HG03354 (cell line): Measurements from ENCODE around the gene MRPS11.
"Not testable (repeated sequence)": the region's sequence is repeated elsewhere in the genome, so short reads cannot be mapped to it uniquely, and the experiment has no call there.

Experiments used
- ATAC-seq: cut with Tn5 transposase; IDR thresholded peaks from one replicate; pipeline ENCODE4 v1.9.1; 2021; ENCODE audit warnings: mild to moderate bottlenecking; ENCODE audit not compliant: unreplicated experiment, poor library complexity, severe bottlenecking

MRPS11 gene

DNA sequence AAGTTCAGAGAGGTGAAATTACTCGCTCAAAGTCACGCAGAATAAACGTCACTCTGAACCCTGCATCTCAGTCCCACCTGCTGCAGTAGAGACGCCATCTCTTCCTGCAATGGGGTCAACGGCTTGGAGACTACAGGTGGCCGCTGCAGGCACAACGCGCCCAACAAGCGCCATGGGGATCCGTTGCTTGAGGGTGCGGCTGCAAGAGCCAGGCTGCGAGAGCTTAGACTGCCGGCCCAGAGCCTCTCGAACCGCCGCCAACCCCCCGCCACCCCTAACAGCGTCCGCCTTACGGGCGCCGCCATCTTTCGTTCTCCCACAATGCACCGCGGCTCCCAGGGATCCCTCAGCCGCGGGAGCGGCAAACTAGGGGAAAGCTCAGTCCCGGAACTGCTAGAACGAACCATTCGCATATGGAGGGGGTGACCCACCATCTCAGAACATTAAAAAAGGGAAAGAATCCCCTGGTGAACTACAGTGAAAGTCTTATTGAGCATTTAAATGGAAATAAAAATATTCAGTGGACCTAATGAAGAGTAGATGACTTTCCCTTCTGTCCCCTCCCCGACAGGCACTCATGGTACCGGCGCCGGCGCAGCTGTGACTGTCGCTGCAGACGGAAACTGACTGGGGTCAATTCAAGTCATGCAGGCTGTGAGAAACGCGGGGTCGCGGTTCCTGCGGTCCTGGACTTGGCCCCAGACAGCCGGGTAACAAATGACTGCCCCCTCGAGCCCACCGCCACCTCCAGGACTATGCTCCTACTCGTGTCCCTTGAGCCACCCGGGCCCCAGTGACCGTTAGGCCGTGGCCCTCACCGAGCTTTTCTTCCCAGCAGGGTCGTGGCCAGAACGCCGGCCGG lies at the start of gene MRPS11, which contains the start of gene MRPL46:
Gene MRPS11 (plus strand): TSS at position 636 of the 862 bp plus-strand sequence. CDS start 10 bp downstream, at position 646.
Gene MRPL46 (minus strand): TSS at position 316 of the 862 bp plus-strand sequence. CDS start 11 bp downstream, at position 305.
- peak; percentile 91 for ATAC-seq

DNA sequence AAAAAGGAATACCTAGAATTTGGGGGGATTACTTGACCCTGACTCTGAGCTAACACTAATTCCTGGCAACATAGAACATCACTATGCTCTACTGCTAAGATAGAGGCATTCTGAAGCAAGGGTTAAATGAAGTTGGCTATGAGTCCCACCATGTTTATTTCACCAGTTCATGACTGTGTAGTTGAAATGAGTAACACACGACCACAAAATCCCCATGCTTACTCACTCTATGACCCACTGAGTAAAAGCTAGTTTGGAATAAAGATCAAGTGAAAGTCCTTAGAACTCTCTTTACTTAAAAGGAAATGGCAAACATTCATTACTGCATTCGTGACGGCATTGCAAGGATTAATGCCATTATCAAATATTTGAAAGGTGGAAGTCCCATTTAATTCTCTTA lies 47.7 kb upstream of the MRPS11 start:
- ATAC-seq: no peak

DNA sequence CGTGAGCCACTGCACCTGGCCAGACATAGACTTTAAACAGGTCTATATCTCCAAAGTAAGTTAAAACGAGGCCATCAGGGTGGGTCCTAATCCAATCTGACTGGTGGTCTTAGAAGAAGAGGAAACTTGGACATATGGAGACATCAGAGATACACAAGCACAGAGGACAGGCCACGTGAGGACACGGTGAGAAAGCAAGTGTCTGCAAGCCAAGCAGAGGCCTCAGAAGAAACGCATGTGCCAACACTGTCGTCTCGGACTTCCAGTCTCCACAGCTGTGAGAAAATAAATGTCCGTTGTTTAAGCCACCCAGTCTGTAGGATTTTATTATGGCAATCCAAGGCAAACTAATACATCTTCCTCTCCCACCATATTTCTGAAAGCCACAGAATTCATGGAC lies 44.2 kb upstream of the MRPS11 start:
- ATAC-seq: no peak

DNA sequence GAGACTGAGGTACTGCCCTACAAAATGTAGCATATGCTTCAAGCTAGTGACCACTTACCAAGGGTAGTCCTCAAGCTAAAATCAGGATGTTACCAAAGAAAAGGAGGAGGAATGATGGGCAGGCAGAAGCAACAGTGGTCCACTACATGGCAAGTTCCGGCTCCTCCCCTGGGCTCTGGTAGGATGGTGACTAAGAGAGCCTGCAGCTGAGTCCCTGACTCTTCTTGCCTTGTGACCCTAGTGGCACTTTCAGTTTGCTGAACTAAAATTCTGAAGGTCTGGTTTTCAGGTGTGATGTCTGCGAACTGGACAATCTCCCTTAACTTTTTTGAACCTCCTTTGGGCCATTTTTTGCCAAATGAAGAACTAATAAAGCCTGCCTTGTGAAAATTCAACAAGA lies 41.2 kb upstream of the MRPS11 start:
- ATAC-seq: no peak

DNA sequence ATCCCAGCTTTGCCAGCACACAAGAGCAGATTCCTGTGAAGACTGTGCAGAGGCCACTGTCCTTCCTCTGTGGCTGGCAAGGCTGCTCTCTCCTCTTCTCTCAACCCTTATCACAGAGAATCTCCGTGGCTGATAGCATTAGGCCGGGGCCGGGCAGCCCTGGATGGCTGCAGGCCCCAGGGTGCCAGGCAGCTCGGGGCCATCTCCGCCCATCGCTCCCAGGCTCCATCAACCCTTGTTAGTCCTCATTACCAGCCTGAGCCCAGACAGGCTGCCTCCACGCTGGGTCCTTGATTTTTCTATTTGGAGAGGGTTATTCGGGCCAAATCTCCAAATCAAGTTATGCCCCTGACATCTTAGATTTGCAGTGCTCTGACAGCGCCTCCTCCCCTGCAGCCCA lies 39.5 kb upstream of the MRPS11 start:
- ATAC-seq: no peak

DNA sequence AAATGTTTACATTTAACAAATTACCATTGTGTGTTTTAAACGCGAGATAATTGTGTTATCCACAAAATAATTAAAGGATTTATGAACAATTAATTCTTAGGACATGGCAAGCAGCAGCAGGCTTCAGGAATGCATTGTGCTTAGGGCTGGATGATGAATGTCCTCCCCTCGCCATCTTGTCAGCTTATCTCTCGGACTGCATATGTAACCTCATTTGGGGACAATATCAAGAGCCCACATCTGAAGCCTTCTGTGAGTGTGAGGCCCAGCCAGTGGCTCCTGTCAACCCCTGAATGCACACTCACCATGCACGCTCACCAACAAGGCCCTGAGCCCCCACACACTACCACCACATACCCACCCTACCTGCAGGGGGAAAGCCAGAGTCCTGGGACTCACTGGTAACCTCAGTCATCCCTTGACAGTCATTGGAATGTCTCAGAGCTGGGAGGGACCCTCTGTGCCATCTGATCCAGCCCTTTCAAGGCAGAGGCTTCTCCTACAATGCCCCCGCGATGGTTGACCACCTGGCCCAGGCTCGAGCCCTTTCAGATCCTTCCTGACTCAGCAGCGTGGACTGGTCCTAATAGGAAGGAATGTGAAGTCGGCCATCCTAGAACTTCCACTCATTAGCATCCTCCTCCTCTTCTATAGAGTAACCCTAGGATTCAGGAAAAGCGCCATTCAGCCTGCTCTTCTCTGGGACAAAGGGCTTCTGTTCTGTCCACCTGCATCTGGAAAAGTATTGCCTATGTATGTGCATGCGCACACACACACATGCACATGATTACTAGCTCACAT lies 38.5 kb upstream of the MRPS11 start:
- ATAC-seq: no peak

DNA sequence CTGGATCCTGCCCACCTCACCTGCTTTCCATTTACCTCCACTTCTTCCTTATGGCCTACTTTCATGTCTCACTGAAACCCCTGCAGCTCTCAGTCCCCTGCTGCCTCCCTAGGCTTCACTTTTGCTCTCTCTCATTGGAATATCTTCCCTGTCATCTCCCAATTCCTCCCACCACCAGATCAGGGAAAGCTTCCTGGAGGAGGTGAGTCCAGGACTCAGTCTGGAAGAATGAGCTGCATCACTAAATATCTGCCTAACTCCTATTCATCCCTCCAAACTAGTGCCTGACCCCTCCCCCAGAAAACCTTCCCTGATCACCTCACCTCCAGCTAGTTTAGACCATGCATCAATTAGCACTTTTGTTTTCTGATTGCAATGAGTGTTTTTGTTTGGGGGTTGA lies 37.5 kb upstream of the MRPS11 start:
- ATAC-seq: no peak

DNA sequence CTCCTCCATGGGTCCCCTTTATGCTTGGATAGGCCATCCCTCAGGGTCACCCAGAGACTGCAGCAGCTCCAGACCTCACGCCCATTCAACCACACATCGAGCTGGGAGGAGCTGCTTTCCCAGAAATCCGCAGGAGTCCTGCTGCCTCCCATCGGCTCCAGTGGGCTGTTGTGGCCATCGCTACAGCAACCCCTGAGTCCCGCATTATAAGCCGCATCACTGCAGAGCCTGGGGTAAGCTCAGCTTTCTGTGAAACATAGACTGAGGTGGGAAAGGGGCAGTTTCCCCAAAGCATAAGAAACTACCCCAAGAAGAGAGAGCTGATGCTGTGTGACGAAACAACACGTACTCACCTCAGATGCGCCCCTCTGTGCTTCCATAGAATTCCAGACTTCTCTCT lies 36.1 kb upstream of the MRPS11 start:
- no peak for ATAC-seq

DNA sequence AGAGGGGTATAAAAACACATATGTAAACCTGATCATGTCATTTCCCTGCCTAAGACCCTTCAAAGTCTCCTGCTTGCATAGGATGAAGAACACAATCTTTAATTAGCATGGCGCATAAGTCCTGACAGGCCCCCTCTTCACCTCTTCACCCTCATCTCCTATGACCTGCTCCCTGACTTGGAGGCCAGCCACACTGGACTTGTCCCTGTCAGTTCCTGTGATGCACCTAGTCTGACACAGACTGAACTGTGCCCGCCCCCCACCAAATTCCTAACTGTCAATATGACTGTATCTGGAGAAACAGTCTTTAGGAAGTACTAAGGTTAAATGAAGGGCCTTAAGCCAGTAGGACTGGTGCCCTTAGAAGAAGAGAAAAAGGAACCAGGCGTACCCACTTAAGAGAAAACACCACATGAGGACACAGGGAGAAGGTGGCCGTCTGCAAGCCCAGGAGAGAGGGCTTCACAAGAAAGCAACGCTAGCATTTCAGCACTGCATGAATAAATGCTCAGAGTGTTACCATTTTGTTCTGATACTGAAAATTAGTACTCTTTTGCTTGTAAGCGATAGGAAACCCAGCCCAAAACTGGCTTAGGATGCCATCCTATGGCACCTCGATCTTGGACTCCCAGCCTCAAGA lies 34.3 kb upstream of the MRPS11 start:
- ATAC-seq: no peak

DNA sequence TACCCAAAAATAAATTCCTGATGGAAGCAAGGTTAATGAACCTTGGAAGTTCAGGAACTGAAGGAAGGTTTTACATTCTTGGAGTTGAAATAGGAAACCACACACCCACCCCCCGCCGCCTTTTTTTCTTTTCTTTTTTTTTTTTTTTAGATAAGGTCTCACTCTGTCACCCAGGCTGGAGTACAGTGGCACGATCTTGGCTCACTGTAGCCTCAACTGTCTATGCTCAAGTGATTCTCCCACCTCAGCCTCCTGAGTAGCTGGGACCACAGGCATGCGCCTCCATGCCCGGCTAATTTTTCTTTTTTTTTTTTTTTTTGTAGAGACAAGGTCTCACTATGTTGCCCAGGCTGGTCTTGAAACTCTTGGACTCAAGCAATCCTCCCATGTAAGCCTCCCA lies 33.4 kb upstream of the MRPS11 start:
- not testable (repeated sequence) for ATAC-seq

DNA sequence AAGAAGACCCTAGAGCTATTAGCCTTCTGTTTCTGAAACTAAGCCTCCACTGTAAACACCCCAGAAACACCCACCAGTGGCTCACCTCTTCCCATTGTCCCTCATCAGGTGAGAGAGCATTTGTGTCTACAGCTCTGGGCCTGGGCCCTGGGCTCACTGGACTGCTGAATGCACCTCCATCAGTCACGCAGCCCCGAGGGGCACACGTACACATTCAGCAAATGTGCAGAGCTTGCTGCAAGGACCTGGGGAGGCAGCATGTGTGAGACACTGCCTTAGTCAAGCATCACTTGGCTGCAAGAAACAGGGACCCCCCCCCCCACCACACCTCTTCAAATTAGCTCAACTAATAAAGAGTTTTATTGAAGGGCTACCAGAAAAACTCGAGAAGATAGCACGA lies 29.3 kb upstream of the MRPS11 start:
- no peak for ATAC-seq

DNA sequence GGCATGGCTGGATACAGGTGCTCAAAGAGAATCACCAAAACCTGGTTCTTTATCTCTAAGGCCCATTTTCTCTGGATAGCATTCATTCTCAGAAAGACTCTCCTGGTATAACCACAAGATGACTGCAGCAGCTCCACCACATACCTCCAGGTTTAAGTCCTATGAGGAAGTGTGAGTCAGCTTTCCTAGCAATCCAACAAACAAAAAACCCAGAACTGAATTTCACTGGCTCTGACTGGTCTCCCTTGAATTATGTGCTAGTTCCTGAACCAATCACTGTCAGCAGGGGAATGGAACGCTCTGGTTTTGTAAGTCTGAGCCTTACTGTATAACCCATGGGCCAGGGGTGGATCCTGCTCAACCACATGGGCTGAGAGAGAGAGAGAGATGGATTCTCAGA lies 27.5 kb upstream of the MRPS11 start:
- no peak for ATAC-seq

DNA sequence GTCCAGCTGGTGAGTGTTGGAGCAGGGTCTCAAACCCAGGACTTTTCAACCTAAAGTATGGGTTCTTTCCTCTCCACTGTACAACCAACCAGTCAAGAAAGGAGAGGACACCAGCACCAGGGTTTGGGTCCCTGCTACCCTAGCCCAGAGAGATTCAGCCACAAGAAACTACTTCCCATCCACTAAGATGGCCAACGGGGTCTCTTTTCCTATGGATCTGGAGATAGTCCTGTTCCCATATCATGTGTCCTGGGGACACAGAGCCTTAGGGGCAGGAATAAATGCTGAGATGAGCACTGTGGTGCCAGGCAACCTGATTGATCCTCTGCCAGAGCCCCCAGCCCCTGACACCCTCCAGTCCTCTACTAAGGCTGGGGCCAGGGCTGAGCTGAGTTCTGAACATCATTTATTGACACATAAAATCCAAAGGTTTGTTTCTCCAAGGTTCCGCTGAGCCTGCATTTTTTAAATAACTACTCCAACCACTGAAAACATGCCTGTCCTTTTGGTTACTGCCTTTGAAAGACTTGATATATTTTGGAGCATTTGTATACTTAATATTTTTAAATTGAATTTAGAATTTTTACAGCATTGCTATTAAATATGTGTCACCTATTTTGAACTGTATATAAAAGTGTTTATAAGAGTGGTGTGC lies 26.3 kb upstream of the MRPS11 start:
- ATAC-seq: no peak

DNA sequence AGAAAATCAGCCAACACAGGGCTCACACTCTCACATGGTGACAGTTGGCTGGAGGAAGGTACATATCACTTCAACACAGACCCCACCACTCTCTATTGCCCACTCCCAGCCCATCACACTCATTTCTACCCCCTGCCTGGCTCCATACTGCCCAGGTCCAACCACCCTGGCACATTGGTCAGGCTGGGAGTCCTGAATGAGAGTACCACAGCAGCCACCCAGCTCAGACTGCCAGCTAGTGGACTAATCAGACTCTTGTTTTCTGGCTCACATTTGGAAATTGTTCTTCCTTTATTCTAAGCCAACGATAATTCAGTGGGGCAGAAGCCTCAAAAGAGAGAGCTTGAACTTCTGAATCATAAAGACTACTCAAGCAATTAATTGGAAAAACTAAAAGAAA lies 20.3 kb upstream of the MRPS11 start:
- ATAC-seq: no peak

DNA sequence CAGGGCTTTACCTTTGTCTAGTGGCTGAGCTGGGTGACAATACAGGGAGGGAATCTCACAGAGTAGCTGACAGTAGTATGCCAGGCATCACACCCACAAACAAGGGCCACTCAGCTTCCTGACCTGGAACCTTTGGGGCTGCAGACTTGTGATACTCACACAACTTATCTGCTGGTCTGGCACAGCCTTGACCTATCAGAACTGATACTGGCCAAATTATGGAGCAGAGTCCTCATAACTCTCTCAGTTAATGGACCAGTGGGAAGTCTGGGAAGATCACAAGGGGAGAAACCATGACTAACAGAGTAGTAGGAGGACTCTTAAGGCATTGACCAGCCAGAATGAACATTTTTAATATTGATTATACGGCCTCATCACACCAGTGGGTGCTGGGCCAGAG lies 19.8 kb upstream of the MRPS11 start:
- no peak for ATAC-seq

DNA sequence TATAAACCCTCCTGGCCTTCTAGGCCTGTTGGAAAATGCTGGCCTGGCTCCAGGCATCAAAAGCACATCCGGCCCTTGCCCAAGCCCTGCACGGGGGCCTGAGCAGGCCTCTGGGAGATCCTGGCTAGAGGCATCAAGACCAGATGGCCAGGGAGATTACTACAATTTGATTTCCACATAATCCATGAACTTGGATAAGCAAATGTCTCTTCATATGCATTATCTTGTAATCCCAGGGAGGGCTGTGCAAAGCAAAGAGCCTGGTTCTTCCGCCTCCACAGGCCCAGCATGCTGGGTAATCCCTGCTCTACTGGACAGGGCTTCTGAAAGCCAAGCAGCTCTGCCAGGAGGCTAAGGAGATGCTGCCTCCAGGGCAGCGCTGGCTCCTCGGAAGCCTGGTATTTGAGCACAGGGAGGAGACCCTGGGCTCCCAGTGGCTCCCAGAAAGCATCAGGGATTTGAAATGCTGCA lies 18.5 kb upstream of the MRPS11 start:
- ATAC-seq: no peak

DNA sequence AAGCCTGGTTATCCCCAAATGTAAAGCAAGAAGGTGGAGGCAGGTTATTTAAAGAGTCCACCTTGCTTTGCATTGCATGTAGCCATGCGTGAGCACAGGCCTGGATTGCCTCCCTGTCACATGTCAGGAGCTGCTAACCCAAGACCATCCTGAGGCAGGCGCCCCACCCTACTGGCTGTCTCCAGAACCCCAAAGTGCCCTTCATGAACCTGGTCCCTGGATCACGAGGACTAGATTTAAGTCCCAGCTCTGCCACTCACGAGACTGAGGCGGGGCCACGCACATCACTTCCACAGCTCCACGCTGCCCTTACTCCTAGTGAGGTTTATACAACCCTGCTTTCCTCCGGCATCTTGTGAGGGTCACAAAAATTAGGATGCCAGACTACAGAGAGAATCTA lies 17.9 kb upstream of the MRPS11 start:
- no peak for ATAC-seq

DNA sequence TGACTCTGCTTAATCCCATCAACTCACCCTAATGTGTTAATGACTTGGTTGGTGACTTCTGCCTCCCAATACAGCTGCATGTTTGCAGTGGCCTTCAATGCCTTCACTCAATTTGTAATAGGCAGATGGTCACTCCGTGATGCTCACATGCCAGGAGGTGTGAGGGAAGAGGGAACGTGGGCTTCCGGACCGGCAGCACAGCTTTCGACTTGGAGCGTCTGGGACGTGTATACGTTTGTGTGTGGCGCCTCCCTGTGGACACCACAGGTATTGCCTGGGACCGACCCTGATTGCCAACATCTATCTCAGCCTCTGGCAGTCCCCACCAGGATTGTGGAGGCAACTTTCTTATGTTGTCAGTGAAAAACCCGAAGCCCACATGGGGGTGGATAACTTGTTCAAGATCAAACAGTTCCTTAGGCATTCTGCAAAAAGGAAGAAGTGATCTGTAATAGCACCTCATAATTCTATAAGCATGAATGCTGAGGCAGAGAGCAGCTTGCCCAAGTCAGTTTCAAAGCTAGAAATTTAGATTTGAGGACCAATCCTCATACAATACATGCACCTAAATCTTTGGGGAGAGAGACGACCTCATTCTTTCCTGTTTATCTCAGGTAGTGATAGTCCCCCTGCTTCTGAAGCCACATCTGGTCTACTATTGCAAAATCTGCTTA lies 17.2 kb upstream of the MRPS11 start:
- ATAC-seq: peak; percentile 59

DNA sequence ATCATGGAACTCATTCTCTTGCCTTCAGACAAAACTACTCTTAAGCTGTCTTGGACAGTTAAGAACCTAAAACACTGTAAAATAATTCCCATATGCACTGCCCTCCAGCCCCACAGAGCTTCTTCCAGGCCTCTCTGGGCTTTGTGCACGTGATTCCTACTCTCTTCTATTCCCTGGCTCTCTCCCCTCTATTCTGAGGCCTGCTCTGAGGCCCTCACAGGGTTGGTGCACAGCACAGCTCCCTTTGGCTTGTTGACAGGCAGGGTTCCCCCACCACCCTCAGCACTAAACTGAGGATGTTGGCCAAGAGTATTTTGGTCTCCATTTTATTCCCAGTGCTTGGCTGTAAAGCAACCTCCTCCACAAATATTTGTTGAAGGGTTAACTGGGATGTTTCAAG lies 13.9 kb upstream of the MRPS11 start:
- no peak for ATAC-seq
